GM12878 (cell line): Measurements from ENCODE around the gene MYNN. TPM values are rescaled to one million over a fixed set of nuclear protein-coding genes. Genes with fewer than 3 reads are reported as not detected.

Experiments used
- ATAC-seq: fragments of 200-7000 bp; cut with Tn5 transposase; 3 replicates; pipeline ENCODE4 v1.9.1; 2020; ENCODE audit warnings: mild to moderate bottlenecking, moderate library complexity
- BruUV-seq: library from RNA; stranded (reverse); fragments of 400-500 nt; replicated peaks from 2 replicates; lab custom pipeline; 2021; lab: Mats Ljungman, UMichigan
- CTCF ChIA-PET: fragments of 300-600 bp; sonication (Branson Sonifier 250); formaldehyde crosslinking; extraction: SDS; loops from one replicate; lab custom pipeline; 2021; ENCODE audit warnings: inconsistent platforms; lab: Yijun Ruan, JAX
- POLR2A ChIA-PET: fragments of 350-600 bp; formaldehyde crosslinking; extraction: SDS; loops from one replicate; lab custom pipeline; 2021; ENCODE audit warnings: inconsistent platforms; lab: Charles Lee
- RAD21 ChIA-PET: fragments of 300-600 bp; sonication (Branson Sonifier 250); formaldehyde crosslinking; loops from one replicate; lab custom pipeline; 2023; ENCODE audit warnings: antibody characterized with exemption; ENCODE audit not compliant: unreplicated experiment; lab: Charles Lee
- SMC1A ChIA-PET: fragments of 300-600 bp; sonication (Branson Sonifier 250); formaldehyde crosslinking; loops from one replicate; lab custom pipeline; 2023; ENCODE audit not compliant: unreplicated experiment, uncharacterized antibody; lab: Charles Lee
- DNase-seq: peaks from one replicate; pipeline ENCODE4 v3.0.0-alpha.2; 2011; ENCODE audit warnings: low read depth, low spot score
- FAIRE-seq: peaks from 3 replicates; lab custom pipeline; 2011; peaks lifted over from hg19 to GRCh38; lab: Jason Lieb, UNC
- H2AFZ ChIP-seq: 2 replicates; pipeline ENCODE4 v1.6.0; 2011; ENCODE audit warnings: low read depth, low read length, control low read depth; ENCODE audit not compliant: control insufficient read depth
- H3K27ac ChIP-seq: 2 replicates; pipeline ENCODE4 v1.5.1; 2011; ENCODE audit warnings: control low read depth; ENCODE audit not compliant: control insufficient read depth, insufficient read depth
- H3K27me3 ChIP-seq, 2 experiments: replicated peaks in 1 of 2; 2 replicates each; pipeline versions ENCODE4 v1.6.0 to v1.6.1; 2011; ENCODE audit warnings: low read length in 1 of 2; ENCODE audit not compliant: control insufficient read depth in 2 of 2, insufficient read depth in 2 of 2
- H3K36me3 ChIP-seq, 2 experiments: 2 replicates each; pipeline ENCODE4 v1.5.1; 2011; ENCODE audit warnings: low read length in 1 of 2; ENCODE audit not compliant: control insufficient read depth in 2 of 2, insufficient read depth in 2 of 2
- H3K4me1 ChIP-seq: 2 replicates; pipeline ENCODE4 v1.6.1; 2011; ENCODE audit warnings: mild to moderate bottlenecking, low read length, moderate library complexity, mixed read lengths; ENCODE audit not compliant: control insufficient read depth, insufficient read depth
- H3K4me2 ChIP-seq: 2 replicates; pipeline ENCODE4 v1.6.0; 2011; ENCODE audit warnings: control low read depth; ENCODE audit not compliant: control insufficient read depth, insufficient read depth
- H3K4me3 ChIP-seq: fragments of 200-600 bp; sonication (generic); 2 replicates; pipeline ENCODE4 v1.5.1; 2016
- H3K79me2 ChIP-seq: 2 replicates; pipeline ENCODE4 v1.6.0; 2011; ENCODE audit warnings: low read length; ENCODE audit not compliant: control insufficient read depth, insufficient read depth
- H3K9ac ChIP-seq: 2 replicates; pipeline ENCODE4 v1.8.0; 2011; ENCODE audit warnings: low read length, control low read depth, mixed read lengths; ENCODE audit not compliant: control insufficient read depth, insufficient read depth
- H3K9me3 ChIP-seq: replicated peaks from 3 replicates; pipeline ENCODE4 v1.5.1; 2011; ENCODE audit warnings: mild to moderate bottlenecking, low read length; ENCODE audit not compliant: control insufficient read depth, insufficient read depth
- H4K20me1 ChIP-seq: 2 replicates; pipeline ENCODE4 v1.6.0; 2011; ENCODE audit not compliant: control insufficient read depth, insufficient read depth
- ATF2 ChIP-seq: IDR thresholded peaks from 2 replicates; pipeline ENCODE4 v1.6.1; 2012; ENCODE audit warnings: low read length, inconsistent platforms
- ATF7 ChIP-seq: fragments of 450-650 bp; IDR thresholded peaks from 2 replicates; pipeline ENCODE4 v1.6.1; 2016; ENCODE audit warnings: low read depth, mild to moderate bottlenecking
- BCL11A ChIP-seq: IDR thresholded peaks from 2 replicates; pipeline ENCODE4 v1.6.1; 2011; ENCODE audit warnings: low read depth, low read length
- EGR1 ChIP-seq, 2 experiments: IDR thresholded peaks; 1 replicate in 1 of 2; 2 replicates in 1 of 2; pipeline ENCODE4 v1.6.1; 2011 to 2012; ENCODE audit warnings: low read depth in 2 of 2, low read length in 2 of 2, borderline replicate concordance in 1 of 2, mild to moderate bottlenecking in 1 of 2, moderate library complexity in 1 of 2
- HCFC1 ChIP-seq: fragments of 150-350 bp; IDR thresholded peaks from 2 replicates; pipeline ENCODE4 v1.6.1; 2014; ENCODE audit warnings: low read length
- KLF5 ChIP-seq: fragments of 450-650 bp; IDR thresholded peaks from 2 replicates; pipeline ENCODE4 v1.6.1; 2014; ENCODE audit warnings: mild to moderate bottlenecking; ENCODE audit not compliant: partially characterized antibody
- MYB ChIP-seq: fragments of 150-350 bp; IDR thresholded peaks from 2 replicates; pipeline ENCODE4 v1.6.1; 2014; ENCODE audit warnings: mild to moderate bottlenecking, low read depth, low read length, borderline replicate concordance
- NFXL1 ChIP-seq: fragments of 450-650 bp; IDR thresholded peaks from 2 replicates; pipeline ENCODE4 v1.6.1; 2017; ENCODE audit warnings: antibody characterized with exemption, mild to moderate bottlenecking, borderline replicate concordance
- RAD51 ChIP-seq: fragments of 450-650 bp; IDR thresholded peaks from 2 replicates; pipeline ENCODE4 v1.6.1; 2016; ENCODE audit warnings: moderate library complexity, mild to moderate bottlenecking, inconsistent platforms
- SMAD1 ChIP-seq: fragments of 450-650 bp; IDR thresholded peaks from 2 replicates; pipeline ENCODE4 v1.6.1; 2018; ENCODE audit warnings: mild to moderate bottlenecking, low read depth; ENCODE audit not compliant: partially characterized antibody
- SP1 ChIP-seq: IDR thresholded peaks from one replicate; pipeline ENCODE4 v1.6.1; 2011; ENCODE audit warnings: low read depth, low read length
- YY1 ChIP-seq: IDR thresholded peaks from 2 replicates; pipeline ENCODE4 v1.6.1; 2011; ENCODE audit warnings: low read depth, mild to moderate bottlenecking, low read length
- ZNF24 ChIP-seq: fragments of 450-650 bp; IDR thresholded peaks from 2 replicates; pipeline ENCODE4 v1.6.1; 2017; ENCODE audit warnings: antibody characterized with exemption, mild to moderate bottlenecking
- ZNF384 ChIP-seq: IDR thresholded peaks from 2 replicates; pipeline ENCODE4 v1.6.1; 2012; ENCODE audit warnings: low read depth, mild to moderate bottlenecking, low read length, improper control_type of control experiment, borderline replicate concordance
- WGBS: methylation state at CpG from one replicate; pipeline ENCODE4 v1.1.6; 2016; ENCODE audit warnings: low lambda C conversion rate; ENCODE audit not compliant: insufficient replicate concordance, insufficient coverage; ENCODE audit errors: missing lambda C conversion rate; 5-methylcytosine and 5-hydroxymethylcytosine counted together
- in situ Hi-C: fragments of 300-500 bp; cut with MboI; formaldehyde crosslinking; loops from 9 replicates; pipeline ENCODE4 v1.14.3; 2018; ENCODE audit warnings: mixed read lengths
- intact Hi-C: fragments of 100-400 bp; cut with micrococcal nuclease; formaldehyde crosslinking; loops from one replicate; pipeline ENCODE4 v1.14.2; 2022; ENCODE audit not compliant: unreplicated experiment
- polyA plus RNA-seq, 11 experiments: library from polyadenylated mRNA; depleted of rRNA in 4 of 11; unstranded in 6 of 11; stranded (reverse) in 5 of 11; fragments of >200 nt; fragmentation: Nextera tagmentation in 4 of 11; fragmentation: Illumina TruSeq in 1 of 11; extraction: Ambion mirVana in 4 of 11; extraction: Trizol in 1 of 11; gene quantifications; 1 replicate in 1 of 11; 2 replicates in 10 of 11; pipeline versions ENCODE4 v1.2.1 to v1.2.3, GENCODE V29; 2011 to 2016; ENCODE audit warnings: inconsistent platforms in 2 of 11, missing spikeins in 2 of 11, low read depth in 1 of 11
- total RNA-seq, 4 experiments: library from RNA; depleted of rRNA in 3 of 4; stranded (reverse); fragments of >200 nt in 3 of 4; fragmentation: Illumina TruSeq in 1 of 4; extraction: Trizol in 1 of 4; gene quantifications; 2 replicates each; pipeline versions ENCODE4 v1.2.1 to v1.2.3, GENCODE V29; 2013 to 2021
- TF ChIP-seq, protein P1 (sequence below): fragments of 450-650 bp; conservative IDR thresholded peaks from 2 replicates; pipeline ENCODE4 v1.6.1; 2017; ENCODE audit warnings: mild to moderate bottlenecking, moderate library complexity
- TF ChIP-seq, protein P2 (sequence below): fragments of 450-650 bp; IDR thresholded peaks from 2 replicates; pipeline ENCODE4 v1.6.1; 2017; ENCODE audit warnings: borderline replicate concordance

The MYNN gene
- total and polyA plus RNA-seq, 10 of the 15 experiments (the other 5 are each of a cell fraction or from before 2014, with no cell fraction given): 8.8 to 20.5 (median 15.8) TPM

DNA sequence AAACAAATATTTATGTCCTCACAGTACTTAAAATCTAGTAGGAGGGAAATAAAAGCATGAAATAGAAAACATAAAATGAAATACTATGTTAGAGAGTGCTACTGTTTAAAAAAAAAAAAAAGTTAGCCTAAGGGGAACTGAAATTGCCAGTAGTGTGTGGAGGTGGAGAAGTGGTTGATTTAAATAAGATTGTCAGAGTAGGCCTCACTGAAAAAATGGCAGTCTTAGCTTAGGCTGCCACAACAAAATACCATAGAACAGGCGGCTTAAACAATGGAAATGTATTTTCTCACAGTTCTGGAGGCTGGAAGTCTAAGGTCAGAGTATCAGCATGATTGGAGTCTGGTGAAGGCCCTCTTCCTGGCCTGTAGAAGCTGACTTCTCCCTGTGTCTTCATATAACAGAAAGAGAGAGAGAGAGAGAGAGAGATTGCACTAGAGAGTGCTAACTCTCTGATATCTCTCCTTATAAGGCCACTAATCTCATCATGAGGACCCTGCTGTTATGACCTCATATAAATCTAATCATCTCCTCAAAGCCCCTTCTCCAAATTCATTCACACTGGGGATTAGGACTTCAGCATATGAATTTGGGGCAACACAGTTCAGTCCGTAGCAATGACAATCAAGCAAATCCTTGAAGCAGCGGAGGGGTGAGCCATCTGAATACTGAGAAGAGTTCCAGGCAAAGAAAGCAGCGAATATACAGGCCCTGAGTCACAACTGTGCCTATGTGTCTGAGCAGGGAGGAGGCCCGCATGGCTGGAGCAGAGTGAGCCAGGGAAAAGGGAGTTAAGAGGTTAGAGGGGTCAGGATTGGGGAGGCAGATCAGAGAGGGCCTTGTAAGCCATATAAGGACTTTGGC is 63.1 kb downstream of the MYNN start:
- H3K79me2 ChIP-seq: no peaks in the 10 kb centered on the region
- POLR2A ChIA-PET: interaction anchor here (0.9 kb wide), 1 partner anchor 19 kb away, joined by 3 read pairs; no protein-coding TSS in a partner anchor
- H3K4me2 ChIP-seq: peak overlapping the region; percentile 46
- peak; percentile 27 for DNase-seq
- peaks cover 25% of the 10 kb centered on the region for H3K4me1 ChIP-seq
- peak overlapping the region; percentile 81 for H3K27ac ChIP-seq
- no peaks in the 10 kb centered on the region for H3K36me3 ChIP-seq
- in situ Hi-C loops (no loop called here), intact Hi-C loops (no loop called here)
- RAD21 ChIA-PET: interaction anchor here (0.7 kb wide), 1 partner anchor 115 kb away, joined by 3 read pairs; no protein-coding TSS in a partner anchor
- H4K20me1 ChIP-seq: no peaks in the 10 kb centered on the region
- peak; percentile 98 for FAIRE-seq
- H3K9me3 ChIP-seq: no peaks in the 10 kb centered on the region
- 67% methylated on average over 5 of the region's 5 CpGs for WGBS
- no TSS peak for BruUV-seq
- peak overlapping the region; percentile 55 for H3K9ac ChIP-seq
- SMC1A ChIA-PET: interaction anchor here (0.6 to 2.3 kb wide), 6 partner anchors 9 to 1385 kb away, joined by 3 to 14 read pairs (median 4); no protein-coding TSS in a partner anchor
- CTCF ChIA-PET: interaction anchor here (0.7 to 0.9 kb wide), 3 partner anchors 22 to 27 kb away, joined by 3 to 4 read pairs (median 3); partner anchors contain the start of genes LRRC34 and LRRIQ4
- peak; percentile 95 for ATAC-seq
- H3K4me3 ChIP-seq: no peak overlapping the region
- H3K27me3 ChIP-seq: peaks cover 0 to 1% of the 10 kb centered on the region in 2 experiments; a peak in 1 of 4 replicates
- H2AFZ ChIP-seq: peak overlapping the region; percentile 90
- TF ChIP-seq, protein P1, sequence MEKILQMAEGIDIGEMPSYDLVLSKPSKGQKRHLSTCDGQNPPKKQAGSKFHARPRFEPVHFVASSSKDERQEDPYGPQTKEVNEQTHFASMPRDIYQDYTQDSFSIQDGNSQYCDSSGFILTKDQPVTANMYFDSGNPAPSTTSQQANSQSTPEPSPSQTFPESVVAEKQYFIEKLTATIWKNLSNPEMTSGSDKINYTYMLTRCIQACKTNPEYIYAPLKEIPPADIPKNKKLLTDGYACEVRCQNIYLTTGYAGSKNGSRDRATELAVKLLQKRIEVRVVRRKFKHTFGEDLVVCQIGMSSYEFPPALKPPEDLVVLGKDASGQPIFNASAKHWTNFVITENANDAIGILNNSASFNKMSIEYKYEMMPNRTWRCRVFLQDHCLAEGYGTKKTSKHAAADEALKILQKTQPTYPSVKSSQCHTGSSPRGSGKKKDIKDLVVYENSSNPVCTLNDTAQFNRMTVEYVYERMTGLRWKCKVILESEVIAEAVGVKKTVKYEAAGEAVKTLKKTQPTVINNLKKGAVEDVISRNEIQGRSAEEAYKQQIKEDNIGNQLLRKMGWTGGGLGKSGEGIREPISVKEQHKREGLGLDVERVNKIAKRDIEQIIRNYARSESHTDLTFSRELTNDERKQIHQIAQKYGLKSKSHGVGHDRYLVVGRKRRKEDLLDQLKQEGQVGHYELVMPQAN: no peak
- TF ChIP-seq EGR1 (IDR thresholded peaks at IDR 0.05; ENCODE audit: borderline replicate concordance in 1 of 2, low read depth in 2 of 2, low read length in 2 of 2) (no peak), ZNF384 (peak; percentile 98), MYB (no peak), SMAD1 (no peak), KLF5 (no peak), YY1 (peak; percentile 55; the same call in 1 of the 2 replicates), ZNF24 (0 out of 2 replicates have a peak, but pooled peaks have one; percentile 21), BCL11A (0 out of 2 replicates have a peak, but pooled peaks have one; percentile 23), SP1 (no peak), ATF7 (no peak), ATF2 (peak; percentile 39; the same call in 1 of the 2 replicates), HCFC1 (no peak), NFXL1 (no peak), RAD51 (no peak)
- TF ChIP-seq, protein P2, sequence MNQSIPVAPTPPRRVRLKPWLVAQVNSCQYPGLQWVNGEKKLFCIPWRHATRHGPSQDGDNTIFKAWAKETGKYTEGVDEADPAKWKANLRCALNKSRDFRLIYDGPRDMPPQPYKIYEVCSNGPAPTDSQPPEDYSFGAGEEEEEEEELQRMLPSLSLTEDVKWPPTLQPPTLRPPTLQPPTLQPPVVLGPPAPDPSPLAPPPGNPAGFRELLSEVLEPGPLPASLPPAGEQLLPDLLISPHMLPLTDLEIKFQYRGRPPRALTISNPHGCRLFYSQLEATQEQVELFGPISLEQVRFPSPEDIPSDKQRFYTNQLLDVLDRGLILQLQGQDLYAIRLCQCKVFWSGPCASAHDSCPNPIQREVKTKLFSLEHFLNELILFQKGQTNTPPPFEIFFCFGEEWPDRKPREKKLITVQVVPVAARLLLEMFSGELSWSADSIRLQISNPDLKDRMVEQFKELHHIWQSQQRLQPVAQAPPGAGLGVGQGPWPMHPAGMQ: no peak
